GM23338 (cell line): ENCODE results near the gene PRPSAP1. TPM values are rescaled to one million over a fixed set of nuclear protein-coding genes. Genes with fewer than 3 reads are reported as not detected.

ENCODE experiments used
- ATAC-seq: fragments of 200-7000 bp; cut with Tn5 transposase; 3 replicates; pipeline ENCODE4 v1.9.1; 2020
- DNase-seq: peaks from one replicate; pipeline ENCODE4 v3.0.0-alpha.2; 2015; ENCODE audit warnings: low spot score
- H2AFZ ChIP-seq: fragments of 200-600 bp; sonication (generic); 2 replicates; pipeline ENCODE4 v1.8.0; 2016; ENCODE audit warnings: antibody characterized with exemption, mild to moderate bottlenecking, moderate library complexity
- H3F3A ChIP-seq: fragments of 200-600 bp; sonication (generic); replicated peaks from 2 replicates; pipeline ENCODE4 v1.8.0; 2017; ENCODE audit warnings: antibody characterized with exemption, mixed run types, low read depth
- H3K27ac ChIP-seq: fragments of 200-600 bp; sonication (generic); 2 replicates; pipeline ENCODE4 v1.6.1; 2016; ENCODE audit warnings: low read depth
- H3K27me3 ChIP-seq: fragments of 200-600 bp; sonication (generic); 2 replicates; pipeline ENCODE4 v1.8.0; 2016; ENCODE audit warnings: mild to moderate bottlenecking, mixed run types, moderate library complexity; ENCODE audit not compliant: insufficient read depth
- H3K36me3 ChIP-seq: fragments of 200-600 bp; sonication (generic); 2 replicates; pipeline ENCODE4 v1.8.0; 2016; ENCODE audit warnings: mild to moderate bottlenecking; ENCODE audit not compliant: insufficient read depth
- H3K4me1 ChIP-seq: fragments of 200-600 bp; sonication (generic); 2 replicates; pipeline ENCODE4 v1.8.0; 2016; ENCODE audit warnings: mild to moderate bottlenecking, moderate library complexity; ENCODE audit not compliant: insufficient read depth
- H3K4me2 ChIP-seq: fragments of 200-600 bp; sonication (generic); 2 replicates; pipeline ENCODE4 v1.7.1; 2017; ENCODE audit warnings: mixed run types
- H3K4me3 ChIP-seq: fragments of 200-600 bp; sonication (generic); 2 replicates; pipeline ENCODE4 v1.6.1; 2016; ENCODE audit warnings: mixed run types
- H3K79me2 ChIP-seq: fragments of 200-600 bp; sonication (generic); replicated peaks from 2 replicates; pipeline ENCODE4 v1.8.0; 2017; ENCODE audit warnings: mild to moderate bottlenecking; ENCODE audit not compliant: insufficient read depth
- H3K9me2 ChIP-seq: fragments of 200-600 bp; sonication (generic); 2 replicates; pipeline ENCODE4 v1.8.0; 2017; ENCODE audit not compliant: insufficient read depth
- H4K20me1 ChIP-seq: fragments of 200-600 bp; sonication (generic); replicated peaks from 2 replicates; pipeline ENCODE4 v1.8.0; 2017; ENCODE audit warnings: mild to moderate bottlenecking; ENCODE audit not compliant: insufficient read depth
- H3K27ac Mint-ChIP-seq: 2 replicates; pipeline ENCODE4 v1.8.0; 2020; ENCODE audit warnings: inconsistent platforms, mild to moderate bottlenecking, moderate library complexity, mixed read lengths
- H3K27me3 Mint-ChIP-seq: 3 replicates; pipeline ENCODE4 v1.8.0; 2022; ENCODE audit warnings: low read depth, mild to moderate bottlenecking, moderate library complexity, mixed read lengths, inconsistent platforms; ENCODE audit not compliant: insufficient read depth, poor library complexity
- H3K36me3 Mint-ChIP-seq: 3 replicates; pipeline ENCODE4 v1.8.0; 2021; ENCODE audit warnings: low read depth, mild to moderate bottlenecking, inconsistent platforms, moderate library complexity, mixed read lengths
- H3K4me1 Mint-ChIP-seq: 3 replicates; pipeline ENCODE4 v1.8.0; 2020; ENCODE audit warnings: mild to moderate bottlenecking, inconsistent platforms, mixed read lengths
- H3K4me3 Mint-ChIP-seq: 3 replicates; pipeline ENCODE4 v1.8.0; 2021; ENCODE audit warnings: moderate library complexity, mild to moderate bottlenecking, inconsistent platforms, mixed read lengths
- H3K9me3 Mint-ChIP-seq: 3 replicates; pipeline ENCODE4 v1.8.0; 2020; ENCODE audit warnings: moderate library complexity, mild to moderate bottlenecking, inconsistent platforms, mixed read lengths
- CREB1 ChIP-seq: fragments of 250-450 bp; sonication (Bioruptor Pico); IDR thresholded peaks from 2 replicates; pipeline ENCODE4 v1.5.0; 2020; ENCODE audit warnings: low read depth, mild to moderate bottlenecking, moderate library complexity
- CTCF ChIP-seq, 2 experiments: fragments of 200-600 bp in 1 of 2; sonication (generic) in 1 of 2; conservative IDR thresholded peaks; 2 replicates each; pipeline versions ENCODE4 v1.5.1 to v1.6.1; 2016 to 2017; ENCODE audit warnings: antibody characterized with exemption in 2 of 2, low read depth in 2 of 2, mild to moderate bottlenecking in 2 of 2, moderate library complexity in 1 of 2
- ETS1 ChIP-seq: IDR thresholded peaks from 2 replicates; pipeline ENCODE4 v1.6.1; 2016; ENCODE audit warnings: antibody characterized with exemption
- EZH2 ChIP-seq: fragments of 200-600 bp; sonication (generic); IDR thresholded peaks from one replicate; pipeline ENCODE4 v1.8.0; 2017; ENCODE audit warnings: antibody characterized with exemption, mild to moderate bottlenecking, low read depth; ENCODE audit not compliant: unreplicated experiment
- EZH2phosphoT487 ChIP-seq: fragments of 200-600 bp; sonication (generic); IDR thresholded peaks from one replicate; pipeline ENCODE4 v1.8.1; 2018; ENCODE audit warnings: antibody characterized with exemption; ENCODE audit not compliant: unreplicated experiment
- JUNB ChIP-seq: IDR thresholded peaks from one replicate; pipeline ENCODE4 v1.6.1; 2016; ENCODE audit warnings: antibody characterized with exemption; ENCODE audit not compliant: unreplicated experiment
- NANOG ChIP-seq: IDR thresholded peaks from 2 replicates; pipeline ENCODE4 v1.6.1; 2016; ENCODE audit warnings: antibody characterized with exemption, borderline replicate concordance
- POLR2AphosphoS5 ChIP-seq: IDR thresholded peaks from 2 replicates; pipeline ENCODE4 v1.6.1; 2016; ENCODE audit warnings: antibody characterized with exemption, low read depth
- REST ChIP-seq: IDR thresholded peaks from one replicate; pipeline ENCODE4 v1.6.1; 2018; ENCODE audit warnings: antibody characterized with exemption; ENCODE audit not compliant: unreplicated experiment
- STAT1 ChIP-seq: IDR thresholded peaks from one replicate; pipeline ENCODE4 v1.6.1; 2016; ENCODE audit warnings: antibody characterized with exemption; ENCODE audit not compliant: unreplicated experiment
- ZNF114 ChIP-seq: fragments of 250-450 bp; sonication (Bioruptor Pico); IDR thresholded peaks from 2 replicates; pipeline ENCODE4 v1.5.0; 2020; ENCODE audit warnings: mild to moderate bottlenecking, moderate library complexity
- ZNF331 ChIP-seq: fragments of 250-450 bp; sonication (Bioruptor Pico); IDR thresholded peaks from 2 replicates; pipeline ENCODE4 v1.5.0; 2020; ENCODE audit warnings: low read depth, mild to moderate bottlenecking, moderate library complexity
- polyA plus RNA-seq: library from polyadenylated mRNA; unstranded; fragments of >200 nt; fragmentation: Nextera tagmentation; extraction: Ambion mirVana; gene quantifications from 2 replicates; pipeline ENCODE4 v1.2.1, GENCODE V29; 2016
- total RNA-seq: library from RNA; depleted of rRNA; stranded (reverse); fragments of >200 nt; shearing (Covaris generic); gene quantifications from 2 replicates; pipeline ENCODE4 v1.2.3, GENCODE V29; 2014

PRPSAP1 gene
- total and polyA plus RNA-seq, 2 experiments from 2014 or later: 39.5 to 58.8 TPM

- no peak for TF ChIP-seq JUNB
These were observed 25.0 kb upstream of the PRPSAP1 start (continued) for GRCh38 chr17:76378548-76379274.

- peaks cover 18% of the 10 kb centered on the region for H3K27me3 Mint-ChIP-seq
- Histone ChIP-seq H3K4me2 (no peak overlapping the region), H3K4me3 (no peak overlapping the region), H3K27me3 (peaks cover 10% of the 10 kb centered on the region), H2AFZ (no peak overlapping the region), H3K79me2 (no peaks in the 10 kb centered on the region), H4K20me1 (no peaks in the 10 kb centered on the region), H3K27ac (no peak overlapping the region), H3F3A (0 out of 2 replicates have a peak, but pooled peaks cover 4% of the 10 kb centered on the region), H3K36me3 (no peaks in the 10 kb centered on the region), H3K4me1 (0 out of 2 replicates have a peak, but pooled peaks cover under 1% of the 10 kb centered on the region), H3K9me2 (no peaks in the 10 kb centered on the region)
- DNase-seq: no peak
- peaks cover 3% of the 10 kb centered on the region; the same call in 2 of the 3 replicates for H3K4me1 Mint-ChIP-seq
- H3K4me3 Mint-ChIP-seq: no peak overlapping the region
- TF ChIP-seq EZH2: no peak
- TF ChIP-seq CREB1 (CRISPR knock-in tag): no peak
- TF ChIP-seq STAT1: no peak
- H3K27ac Mint-ChIP-seq: no peak overlapping the region
- ATAC-seq: no peak
- H3K9me3 Mint-ChIP-seq: no peaks in the 10 kb centered on the region; the same call in 1 of the 3 replicates
- no peaks in the 10 kb centered on the region for H3K36me3 Mint-ChIP-seq
These were observed 22.8 kb upstream of the PRPSAP1 start for GRCh38 chr17:76376318-76377133.

- ATAC-seq: no peak
- Mint-ChIP-seq H3K27me3 (peaks cover 10% of the 10 kb centered on the region), H3K9me3 (no peaks in the 10 kb centered on the region), H3K4me1 (peaks cover 10% of the 10 kb centered on the region), H3K36me3 (no peaks in the 10 kb centered on the region), H3K4me3 (no peak overlapping the region), H3K27ac (no peak overlapping the region)
- Histone ChIP-seq H3K27ac (no peak overlapping the region), H3K4me3 (no peak overlapping the region), H3K79me2 (no peaks in the 10 kb centered on the region), H4K20me1 (no peaks in the 10 kb centered on the region), H3K27me3 (no peaks in the 10 kb centered on the region), H3K4me2 (no peak overlapping the region), H3K36me3 (no peaks in the 10 kb centered on the region), H3F3A (0 out of 2 replicates have a peak, but pooled peaks cover 4% of the 10 kb centered on the region), H3K4me1 (no peaks in the 10 kb centered on the region), H3K9me2 (no peaks in the 10 kb centered on the region), H2AFZ (no peak overlapping the region)
- DNase-seq: no peak
- TF ChIP-seq POLR2AphosphoS5 (no peak), CTCF (conservative IDR thresholded peaks at IDR 0.05; ENCODE audit: low read depth in 2 of 2) (no peak), NANOG (no peak), ZNF114 (CRISPR knock-in tag) (no peak), JUNB (no peak), ZNF331 (CRISPR knock-in tag) (no peak), ETS1 (no peak), REST (no peak), EZH2phosphoT487 (no peak)
These were observed 18.2 kb upstream of the PRPSAP1 start for GRCh38 chr17:76371656-76372628.
